Amniotic stem cell (primary cell): ENCODE results near the gene HACD1.
A peak's percentile ranks its signal among the peaks of the same experiment; 100 is the strongest.

Source experiments
- DNase-seq: peaks from one replicate; lab custom pipeline; 2025; lab: John Stamatoyannopoulos, UW

HACD1 gene, protein sequence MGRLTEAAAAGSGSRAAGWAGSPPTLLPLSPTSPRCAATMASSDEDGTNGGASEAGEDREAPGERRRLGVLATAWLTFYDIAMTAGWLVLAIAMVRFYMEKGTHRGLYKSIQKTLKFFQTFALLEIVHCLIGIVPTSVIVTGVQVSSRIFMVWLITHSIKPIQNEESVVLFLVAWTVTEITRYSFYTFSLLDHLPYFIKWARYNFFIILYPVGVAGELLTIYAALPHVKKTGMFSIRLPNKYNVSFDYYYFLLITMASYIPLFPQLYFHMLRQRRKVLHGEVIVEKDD

DNA sequence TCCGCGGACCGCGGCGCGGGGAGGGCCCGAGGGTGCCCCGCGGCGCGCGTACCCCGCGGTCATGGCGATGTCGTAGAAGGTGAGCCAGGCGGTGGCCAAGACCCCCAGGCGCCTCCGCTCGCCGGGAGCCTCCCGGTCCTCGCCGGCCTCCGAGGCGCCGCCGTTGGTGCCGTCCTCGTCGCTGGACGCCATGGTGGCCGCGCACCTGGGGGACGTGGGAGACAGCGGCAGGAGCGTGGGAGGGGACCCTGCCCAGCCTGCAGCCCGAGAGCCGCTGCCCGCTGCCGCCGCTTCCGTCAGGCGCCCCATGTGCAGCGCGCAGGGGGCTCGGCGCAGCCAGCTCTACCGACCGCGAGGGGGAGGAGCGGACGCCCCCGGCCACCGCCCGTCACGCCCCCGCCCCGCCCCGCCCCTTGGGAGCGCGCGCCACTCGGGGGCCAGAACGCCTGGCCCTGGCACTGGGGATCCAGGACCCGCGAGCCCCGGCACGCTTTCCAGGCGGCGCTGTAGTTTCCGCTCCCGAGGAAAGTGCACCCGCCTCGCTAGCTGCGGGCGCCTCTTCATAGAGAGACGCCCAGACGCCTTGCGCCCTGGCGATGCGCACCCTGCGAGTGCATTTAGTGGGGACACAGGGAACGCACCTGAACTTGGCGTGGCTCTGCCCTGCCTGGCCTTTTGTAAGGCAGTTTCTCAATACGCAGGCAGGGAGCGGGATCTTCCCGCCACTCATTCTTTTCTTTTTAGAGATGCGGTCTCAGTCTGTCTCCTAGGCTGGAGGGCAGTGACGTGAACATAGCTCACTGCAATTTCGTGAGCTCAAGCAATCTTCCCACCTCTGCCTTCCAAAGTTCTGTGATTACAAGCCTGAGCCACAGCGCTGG is at the start of gene HACD1:
Gene HACD1, minus strand, starts transcription at position 344 of the 881 bp plus-strand sequence. Its CDS starts 35 bp downstream, at position 309.
- DNase-seq, result peak; percentile 38

DNA sequence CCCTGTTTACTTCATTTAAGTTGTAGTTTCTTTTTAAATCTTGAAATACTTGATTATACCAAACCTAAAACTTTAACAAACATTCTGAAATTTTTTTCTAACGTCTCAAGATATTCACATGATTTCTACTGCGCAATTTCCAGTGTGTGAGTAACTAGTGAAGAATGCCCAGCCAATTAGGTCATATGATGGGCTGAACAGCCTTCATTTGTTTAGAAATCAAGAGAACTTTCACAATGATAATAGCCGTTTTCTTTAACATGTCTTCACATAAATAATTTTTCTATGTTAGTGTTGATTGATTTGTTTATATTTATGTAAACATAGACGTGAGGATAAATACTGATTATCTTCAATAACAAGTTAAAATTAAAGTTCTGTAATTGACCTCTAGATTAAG is 48.6 kb upstream of the HACD1 start:
- peak; percentile 66 for DNase-seq

DNA sequence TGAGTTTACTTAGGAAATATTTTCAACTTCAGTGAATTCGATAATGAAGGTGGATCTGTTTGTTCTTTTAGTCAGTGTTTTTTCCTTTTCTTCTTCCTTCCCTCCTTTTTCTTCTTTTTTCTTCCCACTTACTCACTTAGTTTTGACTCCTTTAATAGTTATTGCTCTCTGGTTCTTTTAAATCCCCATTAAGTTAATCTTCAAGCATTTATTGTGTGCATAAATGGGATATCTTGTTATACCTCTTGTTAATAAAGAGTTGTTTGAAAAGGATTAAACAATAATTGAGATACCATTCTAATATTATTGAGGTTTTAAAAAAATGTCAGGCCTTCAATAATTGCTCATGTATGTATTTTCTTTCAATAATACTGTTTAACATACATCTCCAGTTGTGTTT is 46.3 kb upstream of the HACD1 start:
- DNase-seq, result no peak

DNA sequence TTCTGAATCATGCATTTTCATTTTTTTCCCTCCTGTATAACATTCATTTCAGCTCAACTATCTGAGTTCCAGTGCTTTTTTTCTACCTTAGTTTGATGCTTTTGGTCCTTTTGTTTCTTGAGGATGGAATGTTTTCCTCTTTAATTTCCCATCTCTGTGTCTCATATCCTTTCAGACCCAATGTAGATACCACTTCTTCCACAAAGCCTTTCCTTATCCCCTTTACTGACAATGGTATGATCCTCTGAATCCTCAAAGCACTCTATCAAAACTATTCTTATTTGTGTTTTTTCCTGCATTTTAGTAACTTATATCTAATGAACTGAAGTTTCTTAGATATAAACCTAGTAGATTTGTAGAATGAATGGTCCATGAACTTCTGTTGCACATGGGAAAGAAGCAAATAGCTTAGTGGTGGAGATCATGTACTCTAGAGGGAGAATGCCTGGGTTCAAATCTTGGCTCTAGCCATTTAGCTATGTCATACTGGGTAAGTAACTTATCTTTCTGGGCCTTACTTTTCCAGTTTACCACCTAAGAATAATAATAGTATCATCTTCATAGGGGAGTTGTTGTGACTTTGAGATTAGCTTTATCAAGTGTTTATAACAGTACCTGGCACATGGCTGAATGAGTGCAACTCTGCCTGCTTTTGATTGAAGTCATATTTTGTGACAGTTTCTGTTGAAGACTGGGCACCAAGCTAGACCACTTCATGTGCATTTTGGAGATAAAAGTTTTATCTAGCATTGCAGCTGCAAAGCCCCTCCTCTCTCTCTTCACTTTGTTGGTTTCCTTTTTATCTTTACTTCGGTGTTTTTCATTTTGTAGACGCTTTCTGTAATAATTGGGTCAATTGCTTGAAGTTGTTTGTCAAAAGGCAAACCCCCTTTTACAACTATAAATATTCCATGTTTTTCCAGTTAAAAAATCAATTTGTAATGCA is 45.3 kb upstream of the HACD1 start:
- DNase-seq, result no peak

DNA sequence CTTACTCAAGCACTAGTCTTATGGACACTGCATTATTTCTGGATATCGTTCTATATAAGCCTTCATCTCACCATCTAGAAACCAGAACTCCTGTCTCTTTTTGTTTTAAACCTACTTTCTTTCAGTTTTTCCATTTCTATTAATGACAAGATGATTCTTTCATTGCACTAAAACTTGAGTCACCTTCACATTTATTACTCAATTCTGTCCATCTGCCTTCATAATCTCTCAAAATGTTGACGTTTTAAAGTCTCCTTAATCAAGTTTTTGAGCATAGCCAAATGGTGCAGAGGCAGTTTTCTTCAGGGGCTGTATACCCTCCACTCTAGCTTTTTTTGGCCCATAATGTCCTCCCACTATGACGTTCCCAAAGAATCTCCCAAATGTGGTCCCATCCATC is 44.3 kb upstream of the HACD1 start:
- no peak for DNase-seq

GRCh38 chr10:17660921-17661320 is 43.7 kb upstream of the HACD1 start:
- no peak for DNase-seq

- DNase-seq, result no peak
These were observed 42.2 kb upstream of the HACD1 start for GRCh38 chr10:17659365-17659764.

GRCh38 chr10:17657103-17657500 is 39.9 kb upstream of the HACD1 start:
- DNase-seq, result no peak

DNA sequence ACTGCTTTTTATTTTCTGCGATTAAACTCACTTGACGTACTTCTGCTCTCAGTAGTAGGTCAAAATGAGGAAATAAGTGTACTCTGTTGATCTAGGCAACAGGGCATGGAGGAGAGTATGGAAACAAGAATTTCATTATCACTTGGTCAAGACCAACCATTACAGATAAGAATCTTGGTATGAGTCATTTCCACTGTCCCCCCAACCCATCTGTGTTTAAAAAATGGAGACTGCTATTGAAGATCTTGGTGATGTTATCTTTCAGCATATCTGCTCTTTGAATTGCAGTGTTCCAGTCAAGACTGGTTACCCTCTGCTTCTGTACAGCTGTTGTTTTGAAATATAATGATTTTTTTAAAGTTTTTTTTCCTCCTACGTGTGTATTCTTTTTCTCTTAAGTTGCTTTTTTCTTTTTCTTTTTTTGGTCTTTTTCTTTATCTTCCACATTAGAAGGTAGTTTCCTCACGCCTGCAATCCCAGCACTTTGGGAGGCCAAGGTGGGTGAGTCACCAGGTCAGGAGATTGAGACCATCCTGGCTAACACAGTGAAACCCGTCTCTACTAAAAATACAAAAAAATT is 38.5 kb upstream of the HACD1 start:
- no peak for DNase-seq

- DNase-seq, result no peak
These were observed 37.8 kb upstream of the HACD1 start for GRCh38 chr10:17655009-17655408.

DNA sequence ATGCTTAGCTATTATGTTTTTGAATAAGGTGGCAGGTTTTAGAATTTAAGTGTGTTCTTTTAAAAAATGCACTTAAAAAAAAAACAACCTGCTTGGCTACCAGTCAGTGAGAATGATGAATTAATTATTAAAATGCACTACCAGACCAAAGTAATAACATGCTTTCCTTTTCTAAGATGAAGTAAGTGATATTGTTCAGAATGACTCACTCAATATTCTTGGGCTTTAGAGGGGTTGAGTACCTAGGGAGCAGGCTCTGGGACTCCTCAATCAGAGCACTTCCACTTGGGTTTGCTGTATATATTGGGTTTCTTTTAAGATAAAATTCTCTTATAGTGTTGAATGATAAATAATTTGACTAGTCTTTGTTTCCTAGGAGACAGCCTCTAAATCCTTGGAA is 35.4 kb upstream of the HACD1 start:
- DNase-seq, result no peak

DNA sequence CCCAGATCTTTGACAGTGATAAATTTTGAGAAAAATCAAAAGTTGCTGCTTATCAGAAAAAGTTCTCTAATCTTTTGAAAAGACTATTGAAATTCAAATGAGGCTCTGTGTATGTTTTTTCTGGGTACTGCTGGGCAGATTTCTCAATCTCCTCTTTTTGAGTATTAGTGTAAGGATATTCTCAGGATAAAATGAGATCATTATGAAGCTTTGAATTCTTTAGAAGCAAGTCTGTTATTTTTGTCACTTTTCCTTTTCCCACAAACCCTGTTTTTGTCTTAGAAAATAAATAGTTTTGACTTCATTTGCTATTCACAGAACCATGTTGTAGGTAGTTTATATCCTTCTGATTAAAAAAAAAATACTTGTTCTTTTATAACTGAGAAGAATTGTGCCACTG is 34.7 kb upstream of the HACD1 start:
- DNase-seq, result no peak

DNA sequence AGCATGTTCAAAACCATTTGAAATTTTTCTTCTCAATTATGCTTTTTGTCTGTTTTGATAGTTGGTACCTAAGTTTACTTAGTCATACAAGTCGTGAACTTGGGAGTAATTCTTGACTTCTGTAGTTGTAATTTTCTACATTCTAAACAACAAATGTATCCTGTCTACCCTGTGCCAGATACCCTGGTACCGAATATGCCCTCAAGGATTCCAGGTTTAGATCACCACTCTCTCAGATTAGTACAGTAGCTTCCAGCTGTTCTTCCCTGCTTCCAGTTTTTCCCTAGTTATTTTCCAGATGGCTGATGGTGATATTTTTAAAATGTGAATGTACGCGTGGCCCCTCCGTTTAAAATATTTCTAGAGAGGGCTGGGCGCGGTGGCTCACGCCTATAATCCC is 33.2 kb upstream of the HACD1 start:
- DNase-seq, result no peak

GRCh38 chr10:17649836-17650235 is 32.7 kb upstream of the HACD1 start:
- DNase-seq, result no peak

DNA sequence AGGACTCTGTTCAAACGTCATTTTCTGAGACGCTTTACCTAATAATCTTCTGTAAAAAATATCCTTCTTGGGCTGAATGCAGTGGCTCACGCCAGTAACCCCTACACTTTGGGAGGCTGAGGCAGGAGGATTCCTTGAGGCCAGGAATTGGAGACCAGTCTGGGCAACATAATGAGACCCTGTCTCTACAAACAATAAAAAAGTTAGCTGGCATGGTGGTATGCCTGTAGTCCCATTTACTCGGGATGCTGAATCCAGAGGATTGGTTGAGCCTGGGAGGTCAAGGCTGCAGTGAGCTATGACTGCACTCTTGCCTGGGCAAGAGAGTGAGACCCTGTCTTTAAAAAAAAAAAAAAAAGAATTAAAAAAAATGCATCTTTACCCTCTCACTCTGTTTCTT is 31.9 kb upstream of the HACD1 start:
- no peak for DNase-seq

DNA sequence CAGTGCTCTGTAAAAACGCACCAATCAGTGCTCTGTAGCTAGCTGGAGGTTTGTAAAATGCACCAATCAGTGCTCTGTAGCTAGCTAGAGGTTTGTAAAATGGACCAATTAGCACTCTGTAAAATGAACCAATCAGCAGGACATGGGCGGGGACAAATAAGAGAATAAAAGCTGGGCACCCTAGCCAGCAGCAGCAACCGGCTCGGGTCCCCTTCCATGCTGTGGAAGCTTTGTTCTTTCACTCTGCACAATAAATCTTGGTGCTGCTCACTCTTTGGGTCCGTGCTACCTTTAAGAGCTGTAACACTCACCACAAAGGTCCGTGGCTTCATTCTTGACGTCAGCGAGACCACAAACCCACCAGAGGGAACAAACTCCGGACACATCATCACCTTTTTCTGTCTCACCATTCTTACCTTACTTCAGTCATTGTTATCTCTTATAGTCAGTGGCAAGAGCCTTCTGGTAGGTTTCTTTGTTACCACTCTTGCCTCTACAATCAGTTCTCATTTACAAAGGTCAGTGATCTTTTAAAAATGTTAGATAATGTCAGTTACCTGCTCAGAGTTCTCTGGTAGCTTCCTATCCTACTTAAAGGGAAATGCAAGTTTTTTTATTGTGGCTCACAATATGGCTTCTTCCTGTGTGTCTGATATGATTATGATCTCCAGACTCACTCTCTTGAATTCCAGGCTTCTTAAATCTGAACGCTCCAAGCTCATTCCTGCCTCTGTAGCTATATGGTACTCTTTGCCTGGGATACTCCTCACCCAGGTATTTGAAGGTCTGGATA is 31.3 kb upstream of the HACD1 start:
- no peak for DNase-seq

- DNase-seq, result no peak
These were observed 30.2 kb upstream of the HACD1 start for GRCh38 chr10:17647326-17647725.

- DNase-seq, result no peak
These were observed 28.6 kb upstream of the HACD1 start for GRCh38 chr10:17645621-17646345.

- no peak for DNase-seq
These were observed 27.3 kb upstream of the HACD1 start for GRCh38 chr10:17644485-17644943.

GRCh38 chr10:17643755-17644484 is 26.7 kb upstream of the HACD1 start, which contains the start of gene STAM:
TSS of gene STAM (plus strand) at chr10:17644151. CDS start at chr10:17644340, 189 bp downstream.
- DNase-seq, result peak; percentile 83
